Fibroblast of mammary gland (primary cell): ENCODE measurements around the gene NDC1.
"Not testable (repeated sequence)": the region's sequence is repeated elsewhere in the genome, so short reads cannot be mapped to it uniquely, and the experiment has no call there.

Source experiments
- DNase-seq: peaks from one replicate; pipeline ENCODE4 v3.0.0-alpha.2; 2010; ENCODE audit warnings: low read depth
- H3K4me3 ChIP-seq: 2 replicates; pipeline ENCODE4 v1.5.1; 2011; ENCODE audit warnings: low read depth, mild to moderate bottlenecking, low read length, moderate library complexity; ENCODE audit not compliant: control insufficient read depth
- CTCF ChIP-seq: conservative IDR thresholded peaks from 2 replicates; pipeline ENCODE4 v1.5.1; 2011; ENCODE audit warnings: low read depth, low read length, inconsistent platforms; ENCODE audit not compliant: control insufficient read depth, insufficient read depth

Gene NDC1

GRCh38 chr1:53837924-53838653 lies at the start of gene NDC1:
Gene NDC1, minus strand, starts transcription at chr1:53838296. Its CDS starts 35 bp downstream, at chr1:53838261.
- peak; percentile 96 for DNase-seq
- no peak for TF ChIP-seq CTCF
- peak within 1 kb of the TSS; percentile 99 for H3K4me3 ChIP-seq

- not testable (repeated sequence) for H3K4me3 ChIP-seq, DNase-seq
Observed at GRCh38 chr1:53883600-53883999, 45.5 kb upstream of the NDC1 start.

GRCh38 chr1:53881853-53882252 lies 43.8 kb upstream of the NDC1 start:
- not testable (repeated sequence) for H3K4me3 ChIP-seq, DNase-seq

GRCh38 chr1:53878492-53879105 lies 40.5 kb upstream of the NDC1 start:
- peak; percentile 66 for TF ChIP-seq CTCF
- no peak overlapping the region for H3K4me3 ChIP-seq
- DNase-seq = peak; percentile 68

GRCh38 chr1:53875150-53875549 lies 37.1 kb upstream of the NDC1 start:
- H3K4me3 ChIP-seq, DNase-seq: not testable (repeated sequence)

- no peak for DNase-seq
- no peak overlapping the region for H3K4me3 ChIP-seq
- TF ChIP-seq CTCF = no peak
Observed at GRCh38 chr1:53871773-53872484, 33.8 kb upstream of the NDC1 start.

- H3K4me3 ChIP-seq = no peak overlapping the region
- TF ChIP-seq CTCF = no peak
- no peak for DNase-seq
Observed at GRCh38 chr1:53871221-53871620, 33.1 kb upstream of the NDC1 start.

GRCh38 chr1:53869454-53870117 lies 31.5 kb upstream of the NDC1 start:
- DNase-seq = no peak
- H3K4me3 ChIP-seq = no peak overlapping the region
- no peak for TF ChIP-seq CTCF
